HS-5 (cell line): ENCODE measurements around the gene IRAK2.
"Not testable (repeated sequence)": the region's sequence is repeated elsewhere in the genome, so short reads cannot be mapped to it uniquely, and the experiment has no call there.

ENCODE experiments used
- DNase-seq: peaks from one replicate; pipeline ENCODE4 v3.0.0-alpha.2; 2012; ENCODE audit warnings: low read depth

The IRAK2 gene, protein sequence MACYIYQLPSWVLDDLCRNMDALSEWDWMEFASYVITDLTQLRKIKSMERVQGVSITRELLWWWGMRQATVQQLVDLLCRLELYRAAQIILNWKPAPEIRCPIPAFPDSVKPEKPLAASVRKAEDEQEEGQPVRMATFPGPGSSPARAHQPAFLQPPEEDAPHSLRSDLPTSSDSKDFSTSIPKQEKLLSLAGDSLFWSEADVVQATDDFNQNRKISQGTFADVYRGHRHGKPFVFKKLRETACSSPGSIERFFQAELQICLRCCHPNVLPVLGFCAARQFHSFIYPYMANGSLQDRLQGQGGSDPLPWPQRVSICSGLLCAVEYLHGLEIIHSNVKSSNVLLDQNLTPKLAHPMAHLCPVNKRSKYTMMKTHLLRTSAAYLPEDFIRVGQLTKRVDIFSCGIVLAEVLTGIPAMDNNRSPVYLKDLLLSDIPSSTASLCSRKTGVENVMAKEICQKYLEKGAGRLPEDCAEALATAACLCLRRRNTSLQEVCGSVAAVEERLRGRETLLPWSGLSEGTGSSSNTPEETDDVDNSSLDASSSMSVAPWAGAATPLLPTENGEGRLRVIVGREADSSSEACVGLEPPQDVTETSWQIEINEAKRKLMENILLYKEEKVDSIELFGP

DNA sequence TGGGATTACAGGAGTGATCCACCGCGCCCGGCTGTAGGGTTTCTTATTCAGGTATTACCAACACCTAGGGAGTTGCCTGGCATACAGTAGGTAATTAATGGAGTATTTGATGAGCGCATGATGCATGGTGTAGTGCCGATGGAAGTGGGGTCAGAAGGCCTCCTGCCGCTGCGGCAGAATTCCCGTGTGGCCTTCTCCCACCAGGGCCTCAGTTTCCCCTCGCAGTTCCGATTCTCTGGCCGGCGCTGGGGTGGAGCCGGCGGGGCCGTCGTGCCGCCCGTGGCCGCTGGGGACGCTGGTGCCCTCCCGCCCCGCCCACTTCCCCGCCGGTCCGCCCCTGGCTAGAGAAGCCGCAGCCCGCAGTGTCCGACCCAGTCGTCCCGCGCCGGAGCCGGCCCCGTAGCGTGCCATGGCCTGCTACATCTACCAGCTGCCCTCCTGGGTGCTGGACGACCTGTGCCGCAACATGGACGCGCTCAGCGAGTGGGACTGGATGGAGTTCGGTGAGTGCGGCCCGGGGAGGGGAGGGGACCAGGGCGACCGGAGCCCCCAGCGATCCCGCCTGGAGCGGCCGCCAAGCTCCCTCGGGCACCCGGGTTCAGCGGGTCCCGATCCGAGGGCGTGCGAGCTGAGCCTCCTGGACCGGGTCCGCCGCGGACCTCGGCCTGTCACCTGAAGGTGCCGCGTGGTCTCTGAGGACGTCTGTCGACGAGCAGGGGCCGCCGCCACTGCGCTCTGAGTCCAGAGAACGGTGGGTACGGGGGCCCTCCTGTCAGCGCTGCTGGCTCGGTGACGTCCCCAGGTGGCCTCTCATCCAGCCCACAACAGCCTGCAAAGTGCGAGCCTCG, at the start of gene IRAK2:
IRAK2 (plus strand) TSS at position 374 of the 848 bp plus-strand sequence; CDS start at position 410, 36 bp downstream.
- DNase-seq: no peak

DNA sequence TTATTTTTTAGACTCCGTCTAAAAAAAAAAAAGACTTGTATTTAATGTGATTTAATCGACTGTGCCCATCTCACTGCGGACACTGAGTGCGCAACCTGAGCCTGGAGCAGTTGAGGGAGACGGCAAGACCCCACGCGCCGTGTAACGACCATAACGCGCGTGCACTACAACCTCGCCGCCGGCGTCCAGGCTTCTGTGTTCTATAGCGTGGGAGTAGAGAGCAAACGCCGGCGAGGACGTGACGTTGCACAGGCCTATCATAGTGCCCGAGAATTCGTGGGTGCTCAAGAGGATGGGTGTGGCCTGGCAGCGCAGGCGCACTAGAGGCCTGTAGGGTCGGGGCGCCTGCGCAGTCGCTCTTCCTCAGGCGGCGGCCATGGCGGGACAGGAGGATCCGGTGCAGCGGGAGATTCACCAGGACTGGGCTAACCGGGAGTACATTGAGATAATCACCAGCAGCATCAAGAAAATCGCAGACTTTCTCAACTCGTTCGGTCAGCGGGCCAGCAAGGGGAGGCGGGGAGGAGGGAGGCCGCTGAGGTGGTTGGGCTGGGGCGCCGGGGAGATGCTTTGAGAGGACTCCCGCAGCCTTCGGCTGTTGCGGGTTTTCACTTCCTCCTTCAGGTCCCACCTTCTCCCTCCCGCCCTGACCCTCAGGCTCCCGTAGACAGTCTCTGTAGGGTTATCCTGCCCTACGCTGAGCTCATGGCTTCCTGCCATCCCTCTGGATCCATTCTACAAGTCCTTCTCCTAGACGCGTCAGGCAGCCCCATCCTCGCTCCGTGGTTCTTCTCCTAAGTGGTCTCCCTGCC, 49.2 kb upstream of the IRAK2 start, which contains the start of gene BRK1:
BRK1 (plus strand) TSS at position 350 of the 812 bp plus-strand sequence; CDS start at position 377, 27 bp downstream.
- peak; percentile 84 for DNase-seq

DNA sequence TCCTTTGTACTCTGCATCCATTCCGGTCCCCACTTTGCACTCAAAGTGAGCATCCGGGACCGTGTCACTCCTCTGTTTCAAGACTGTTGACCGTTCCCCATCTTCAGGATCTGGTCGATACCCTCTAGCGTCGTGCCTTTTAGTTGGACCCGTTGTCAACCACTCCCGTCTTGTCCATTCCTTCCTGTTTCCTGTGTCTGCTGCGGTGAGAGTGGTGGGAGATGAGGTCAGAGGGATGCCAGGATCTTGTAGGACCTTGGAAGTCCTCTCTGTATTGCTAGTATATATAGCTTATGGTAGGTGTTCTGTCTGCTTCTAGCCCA, 48.6 kb upstream of the IRAK2 start:
- DNase-seq: peak; percentile 18

DNA sequence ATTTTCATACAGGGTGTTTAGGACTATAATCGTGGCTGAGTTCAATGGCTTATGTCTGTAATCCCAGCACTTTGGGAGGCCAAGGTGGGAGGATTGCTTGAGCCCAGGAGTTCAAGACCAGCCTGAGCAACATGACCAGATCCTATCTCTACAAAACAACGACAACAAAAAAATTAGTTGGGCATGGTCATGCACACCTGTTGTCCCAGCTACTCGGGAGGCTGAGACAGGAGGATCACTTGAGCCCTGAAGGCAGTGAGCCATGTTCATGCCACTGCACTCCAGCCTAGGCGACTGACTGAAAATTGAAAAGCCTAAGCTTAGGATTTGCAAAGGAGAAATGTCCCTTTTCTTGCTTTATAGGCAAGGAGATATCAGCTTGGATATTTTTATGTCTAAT, 47.8 kb upstream of the IRAK2 start:
- no peak for DNase-seq

DNA sequence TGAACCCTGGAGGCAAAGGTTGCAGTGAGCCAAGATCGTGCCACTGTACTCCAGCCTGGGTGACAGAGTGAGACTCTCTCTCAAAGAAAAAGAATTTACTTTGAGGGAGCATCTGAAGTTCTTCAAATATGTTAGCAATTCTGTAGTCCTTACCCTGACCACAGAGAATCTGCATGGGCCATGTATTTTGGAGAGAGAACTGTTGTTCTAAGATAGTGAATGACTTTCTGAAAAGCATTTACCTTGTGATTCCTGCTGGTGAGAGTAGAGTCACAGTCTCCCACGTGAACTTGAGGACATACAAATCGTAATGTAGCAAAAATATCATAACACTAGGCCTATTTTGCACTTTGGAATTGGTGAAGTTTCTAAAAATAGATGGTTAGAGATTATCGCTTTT, 45.3 kb upstream of the IRAK2 start:
- no peak for DNase-seq

DNA sequence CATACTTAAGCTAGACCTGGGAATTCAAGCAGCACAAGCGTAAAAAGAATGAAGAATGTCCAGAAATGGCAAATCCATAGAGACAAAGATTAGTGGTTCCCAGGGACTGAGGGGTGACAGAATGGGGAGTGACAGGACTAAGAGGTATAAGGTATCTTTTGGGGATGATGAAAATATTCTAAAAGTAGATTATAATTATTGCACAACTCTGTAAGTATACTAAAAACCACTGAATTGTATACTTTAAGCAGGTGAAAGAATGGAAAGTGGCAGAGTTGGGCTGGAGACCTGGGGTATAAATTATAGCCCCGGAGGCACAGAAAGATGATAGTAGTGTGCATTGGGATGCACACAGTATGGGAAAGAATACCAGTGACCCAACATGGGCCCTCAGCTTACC, 43.7 kb upstream of the IRAK2 start:
- no peak for DNase-seq

DNA sequence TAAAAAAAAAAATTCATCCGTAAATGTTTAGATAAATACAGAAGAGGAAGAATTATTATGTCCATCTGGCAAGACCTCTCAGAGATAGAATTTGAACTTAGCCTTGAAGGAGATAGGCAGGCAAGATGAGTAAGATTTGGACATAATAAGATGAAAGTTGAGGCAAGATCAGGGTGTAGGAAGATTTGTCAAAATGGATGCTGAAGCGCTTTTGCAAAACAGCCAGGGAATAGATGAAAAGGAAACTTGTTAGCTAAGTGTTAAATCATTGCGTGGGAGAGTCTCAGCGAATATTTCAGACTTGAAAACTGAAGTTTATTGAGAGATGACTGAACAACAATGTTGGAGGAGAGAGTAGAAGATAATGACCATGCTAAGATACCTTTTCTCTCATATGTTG, 42.0 kb upstream of the IRAK2 start:
- no peak for DNase-seq

DNA sequence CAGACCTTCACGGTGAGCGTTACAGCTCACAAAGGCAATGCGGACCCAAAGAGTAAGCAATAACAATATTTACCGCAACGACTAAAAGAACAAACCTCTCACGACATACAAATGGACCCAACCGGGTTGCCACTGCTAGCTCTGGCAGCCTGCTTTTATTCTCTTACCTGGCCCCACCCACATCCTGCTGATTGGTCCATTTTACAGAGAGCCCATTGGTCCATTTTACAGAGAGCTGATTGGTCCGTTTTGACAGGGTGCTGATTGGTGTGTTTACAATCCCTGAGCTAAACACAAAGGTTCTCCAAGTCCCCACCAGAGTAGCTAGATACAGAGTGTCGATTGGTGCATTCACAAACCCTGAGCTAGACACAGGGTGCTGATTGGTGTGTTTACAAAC, 28.8 kb upstream of the IRAK2 start:
- DNase-seq: not testable (repeated sequence)

DNA sequence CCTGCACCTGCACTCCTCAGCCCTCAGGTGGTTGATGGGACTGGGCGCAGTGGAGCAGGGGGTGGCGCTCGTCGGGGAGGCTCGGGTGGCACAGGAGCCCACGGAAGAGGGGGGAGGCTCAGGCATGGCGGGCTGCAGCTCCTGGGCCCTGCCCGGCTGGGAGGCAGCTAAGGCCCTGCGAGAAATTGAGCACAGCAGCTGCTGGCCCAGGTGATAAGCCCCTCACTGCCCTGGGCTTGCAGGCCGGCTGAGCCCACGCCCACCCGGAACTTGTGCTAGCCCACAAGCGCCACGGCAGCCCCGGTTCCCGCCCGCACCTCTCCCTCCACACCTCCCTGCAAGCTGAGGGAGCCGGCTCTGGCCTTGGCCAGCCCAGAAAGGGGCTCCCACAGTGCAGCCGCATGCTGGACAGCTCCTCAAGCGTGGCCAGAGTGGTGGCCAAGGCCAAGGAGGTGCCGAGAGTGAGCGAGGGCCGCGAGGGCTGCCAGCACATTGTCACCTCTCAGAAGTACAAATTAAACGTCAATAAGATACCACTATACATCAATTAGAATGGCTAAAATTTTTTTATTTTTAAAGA, 28.2 kb upstream of the IRAK2 start:
- DNase-seq: no peak

DNA sequence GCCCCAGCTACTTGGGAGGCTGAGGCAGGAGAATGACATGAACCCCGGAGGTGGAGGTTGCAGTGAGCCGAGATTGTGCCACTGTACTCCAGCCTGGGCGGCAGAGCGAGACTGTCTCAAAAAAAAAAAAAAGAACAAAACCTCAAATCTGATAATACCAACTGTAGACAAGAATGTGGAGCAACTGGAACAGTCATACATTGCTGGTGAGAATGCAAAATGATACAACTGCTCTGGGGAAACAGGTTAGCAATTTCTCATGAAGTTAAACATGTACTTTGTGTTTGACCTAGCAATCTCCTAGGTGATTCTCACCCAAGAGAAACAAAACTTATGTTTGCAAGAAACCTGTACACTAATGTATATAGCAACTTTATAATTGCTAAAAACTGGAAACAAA, 27.5 kb upstream of the IRAK2 start:
- no peak for DNase-seq

DNA sequence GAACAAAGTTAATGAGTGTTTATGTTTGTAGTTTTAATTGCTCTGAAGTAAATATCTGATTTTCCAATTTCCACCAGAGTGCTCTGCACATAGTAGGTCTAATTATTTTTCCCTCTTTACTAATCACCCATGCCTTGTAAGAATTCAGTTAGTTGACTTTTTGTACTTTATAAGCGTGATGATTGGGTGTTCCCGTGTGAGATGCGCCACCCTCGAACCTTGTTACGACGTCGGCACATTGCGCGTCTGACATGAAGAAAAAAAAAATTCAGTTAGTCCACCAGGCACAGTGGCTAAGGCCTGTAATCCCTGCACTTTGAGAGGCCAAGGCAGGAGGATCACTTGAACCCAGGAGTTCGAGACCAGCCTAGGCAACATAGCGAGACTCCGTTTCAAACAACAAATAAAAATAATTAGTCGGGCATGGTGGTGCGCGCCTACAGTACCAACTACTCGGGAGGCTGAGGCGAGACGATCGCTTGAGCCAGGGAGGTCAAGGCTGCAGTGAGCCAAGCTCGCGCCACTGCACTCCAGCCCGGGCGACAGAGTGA, 23.6 kb upstream of the IRAK2 start:
- DNase-seq: no peak

DNA sequence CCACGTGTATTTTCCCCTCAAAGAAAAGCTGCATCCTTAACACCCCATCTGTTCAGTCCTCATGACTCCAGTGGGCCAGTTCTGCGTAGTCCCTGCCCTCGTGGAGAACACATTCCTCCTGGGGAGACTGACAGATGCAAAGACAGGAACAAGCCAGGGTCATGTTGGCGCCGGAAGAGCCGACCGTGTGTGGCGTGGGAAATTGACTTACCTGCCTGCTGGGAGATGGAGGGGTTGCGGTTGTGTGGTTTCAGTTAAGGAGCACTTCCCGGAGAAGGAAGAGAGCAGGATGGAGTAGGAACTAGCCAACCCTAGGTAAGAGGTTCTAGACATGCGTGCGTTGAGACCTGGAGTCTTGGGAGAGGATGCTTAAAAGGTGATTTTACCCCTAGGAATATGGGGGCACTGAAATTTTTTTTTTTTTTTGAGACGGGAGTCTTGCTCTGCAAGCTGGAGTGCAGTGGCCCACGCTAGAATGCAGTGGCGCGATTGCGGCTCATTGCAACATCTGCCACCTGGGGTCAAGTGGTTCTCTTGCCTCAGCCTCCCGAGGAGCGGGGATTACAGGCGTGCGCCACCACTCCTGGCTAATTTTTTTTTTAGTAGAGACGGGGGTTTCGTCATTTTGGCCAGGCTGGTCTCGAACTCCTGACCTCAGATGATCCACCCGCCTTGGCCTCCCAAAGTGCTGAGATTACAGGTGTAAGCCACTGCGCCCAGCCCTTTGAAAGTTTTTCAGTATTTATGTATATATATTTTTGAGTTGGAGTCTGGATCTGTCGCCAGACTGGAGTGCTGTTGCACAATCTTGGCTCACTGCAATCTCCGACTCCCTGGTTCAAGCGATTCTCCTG, 21.8 kb upstream of the IRAK2 start:
- DNase-seq: no peak

DNA sequence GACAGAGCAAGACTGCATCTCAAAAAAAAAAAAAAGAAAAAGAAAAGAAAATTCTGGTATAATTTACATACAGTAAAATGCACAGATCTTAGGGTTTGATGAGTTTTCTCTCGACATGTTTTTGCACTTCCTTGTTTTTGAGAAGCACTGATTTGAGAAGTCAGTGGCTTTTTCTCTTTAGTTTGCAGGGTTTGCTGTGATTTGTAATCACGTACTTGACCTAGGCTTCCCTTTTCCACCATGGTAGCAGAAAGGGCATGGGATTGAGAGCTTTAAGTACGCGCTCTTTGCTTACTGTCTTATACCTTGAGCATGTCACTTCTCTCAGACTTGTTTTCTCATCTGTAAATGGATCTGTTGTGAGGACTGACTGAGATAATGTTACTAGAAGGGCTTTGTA, 19.0 kb upstream of the IRAK2 start:
- no peak for DNase-seq

DNA sequence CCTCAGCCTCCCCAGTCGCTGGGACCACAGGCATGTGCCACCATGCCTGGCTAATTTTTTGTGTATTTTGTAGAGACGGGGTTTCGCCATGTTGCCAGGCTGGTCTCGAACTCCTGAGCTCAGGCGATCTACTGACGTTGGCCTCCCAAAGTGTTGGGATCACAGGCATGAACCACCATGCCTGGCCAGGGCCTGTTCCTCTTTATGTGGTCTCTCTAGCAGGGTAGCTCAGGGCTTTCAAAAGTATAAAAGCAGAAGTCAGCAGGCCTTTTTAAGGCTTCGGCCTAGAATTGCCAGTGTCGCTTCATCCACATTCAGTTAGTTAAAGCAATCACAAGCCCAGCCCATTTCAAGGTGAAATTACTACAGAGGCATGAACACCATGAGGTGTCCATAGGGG, 15.5 kb upstream of the IRAK2 start:
- DNase-seq: no peak

DNA sequence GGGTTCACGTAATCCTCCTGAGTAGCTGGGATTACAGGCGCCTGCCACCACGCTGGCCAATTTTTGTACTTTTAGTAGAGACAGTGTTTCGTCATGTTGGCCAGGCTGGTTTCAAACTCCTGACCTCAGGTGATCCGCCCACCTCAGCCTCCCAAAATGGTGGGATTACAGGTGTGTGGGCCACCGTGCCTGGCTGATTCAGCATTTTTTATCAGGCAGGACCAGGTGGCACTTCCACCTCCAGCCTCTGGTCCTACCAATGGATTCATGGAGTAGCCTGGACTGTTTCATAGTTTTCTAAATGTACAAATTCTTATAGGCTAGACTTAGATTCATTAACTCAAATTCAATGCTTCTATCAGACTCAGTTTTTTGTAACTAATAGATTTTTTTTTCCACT, 13.7 kb upstream of the IRAK2 start:
- DNase-seq: no peak

DNA sequence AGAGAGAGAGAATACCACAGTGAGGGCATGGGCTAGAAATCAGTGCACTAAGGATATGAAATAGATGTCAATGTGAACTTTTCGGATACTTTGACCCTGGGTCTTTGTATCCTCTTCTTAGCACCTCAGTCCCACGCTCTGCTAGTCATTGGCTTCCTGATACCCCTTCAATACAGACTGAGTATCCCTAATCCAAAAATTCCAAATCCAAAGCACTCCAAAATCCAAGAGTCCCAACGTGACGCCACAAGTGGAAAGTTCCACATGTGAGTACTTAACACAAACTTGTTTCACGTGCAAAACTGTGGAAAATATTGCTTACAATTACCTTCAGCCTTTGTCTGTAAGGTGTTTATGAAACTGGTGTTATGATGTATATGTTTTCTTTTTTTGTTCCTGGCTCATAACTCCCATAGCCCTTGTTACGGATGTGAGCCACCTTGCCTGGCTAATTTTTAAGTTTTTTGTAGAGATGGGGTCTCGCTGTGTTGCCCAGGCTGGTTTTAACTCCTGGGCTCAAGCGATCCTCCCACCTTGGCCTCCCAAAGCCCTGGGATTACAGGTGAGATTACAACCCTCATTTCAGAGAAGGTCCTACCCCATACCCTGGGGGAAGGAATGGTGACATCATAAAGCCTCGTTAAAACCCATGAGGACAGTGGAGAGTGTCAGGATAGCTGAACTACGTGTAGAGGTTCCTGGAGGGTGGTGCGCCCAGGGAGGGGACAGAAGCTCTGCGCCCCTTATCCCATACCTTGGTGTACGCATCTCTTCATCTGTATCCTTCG, 10.2 kb upstream of the IRAK2 start:
- DNase-seq: no peak

DNA sequence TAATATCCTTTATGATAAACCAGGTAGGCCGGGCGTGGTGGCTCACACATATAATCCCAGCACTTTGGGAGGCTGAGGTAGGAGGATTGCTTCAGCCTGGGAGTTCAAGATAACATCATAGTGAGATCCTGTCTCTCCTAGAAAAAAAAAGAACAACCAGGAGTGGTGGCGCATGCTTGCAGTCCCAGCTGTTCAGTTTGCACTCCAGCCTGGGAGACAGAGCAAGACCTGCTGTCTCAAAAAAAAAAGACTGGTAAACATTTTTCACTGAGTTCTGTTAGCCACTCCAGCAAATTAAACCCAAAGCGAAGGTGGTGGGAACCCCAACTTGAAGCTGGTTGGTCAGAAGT, 9.6 kb upstream of the IRAK2 start:
- DNase-seq: no peak

DNA sequence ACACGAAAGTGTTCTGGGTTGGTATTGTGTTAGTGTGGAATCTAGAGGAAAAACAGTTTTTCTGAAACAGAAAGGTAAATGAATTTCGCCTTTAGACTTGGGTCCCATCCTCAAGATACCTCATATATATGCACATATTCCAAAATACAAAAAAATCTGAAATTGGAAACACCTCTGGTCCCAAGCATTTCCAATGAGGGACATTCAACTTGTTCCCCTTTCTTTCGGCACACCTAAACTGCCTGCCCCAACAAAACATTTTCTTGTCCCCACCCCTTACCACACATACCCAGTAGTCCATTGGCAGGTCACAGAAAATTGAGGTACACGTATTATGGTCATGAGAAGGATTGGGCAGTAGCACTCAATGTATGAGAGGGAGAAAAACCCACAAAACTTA, 9.1 kb upstream of the IRAK2 start:
- DNase-seq: no peak

DNA sequence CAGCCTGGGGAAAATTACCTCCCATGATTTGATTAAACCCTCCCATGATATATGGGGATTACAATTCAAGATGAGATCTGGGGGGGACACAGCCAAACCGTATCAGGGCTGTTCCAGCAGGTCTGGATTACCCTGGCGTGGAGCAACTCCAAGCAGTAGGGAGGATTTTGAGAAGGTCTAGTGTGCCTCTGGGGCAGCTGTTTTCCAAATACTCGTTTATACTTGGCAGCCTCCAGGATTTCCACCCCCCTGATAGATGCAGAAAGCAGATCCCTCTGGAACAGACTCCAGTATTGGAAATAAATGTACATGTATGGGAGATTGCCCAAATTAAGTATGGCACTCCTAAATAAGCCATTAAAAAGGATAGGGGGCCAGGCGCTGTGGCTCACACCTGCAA, 7.7 kb upstream of the IRAK2 start:
- DNase-seq: no peak

DNA sequence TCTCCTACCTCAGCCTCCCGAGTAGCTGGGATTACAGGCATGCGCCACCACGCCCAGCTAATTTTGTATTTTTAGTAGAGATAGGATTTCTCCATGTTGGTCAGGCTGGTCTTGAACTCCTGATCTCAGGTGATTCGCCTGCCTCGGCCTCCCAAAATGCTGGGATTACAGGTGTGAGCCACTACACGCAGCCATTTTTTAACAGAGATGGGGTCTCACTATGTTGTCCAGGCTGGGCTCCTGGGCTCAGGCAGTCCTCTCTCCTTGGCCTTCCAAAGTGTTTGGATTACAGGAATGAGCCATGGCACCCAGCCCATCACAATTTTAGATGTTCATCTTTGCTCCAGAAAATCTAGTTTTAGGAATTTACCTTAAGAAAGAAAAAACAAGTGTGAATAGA, 6.2 kb upstream of the IRAK2 start:
- DNase-seq: not testable (repeated sequence)
